HepG2 (cell line): ENCODE measurements around the gene VDAC1. TPM values are rescaled to one million over a fixed set of nuclear protein-coding genes. Genes with fewer than 3 reads are reported as not detected.

Experiments
- CBX1 ChIP-seq: IDR thresholded peaks from one replicate; pipeline ENCODE4 v1.6.1; 2016; ENCODE audit warnings: antibody characterized with exemption, low read depth
- CBX5 ChIP-seq: sonication (generic); formaldehyde crosslinking; IDR thresholded peaks from 2 replicates; pipeline ENCODE4 v1.4.0; 2020; ENCODE audit warnings: missing genetic modification reagents, borderline replicate concordance
- CENPX ChIP-seq: sonication (generic); formaldehyde crosslinking; IDR thresholded peaks from 2 replicates; pipeline ENCODE4 v1.9.0; 2021; ENCODE audit warnings: mild to moderate bottlenecking, missing genetic modification reagents, moderate library complexity
- E2F5 ChIP-seq: sonication (generic); formaldehyde crosslinking; conservative IDR thresholded peaks from 2 replicates; pipeline ENCODE4 v1.4.0; 2020; ENCODE audit warnings: missing genetic modification reagents
- JUN ChIP-seq: sonication (generic); formaldehyde crosslinking; IDR thresholded peaks from 2 replicates; pipeline ENCODE4 v1.4.0; 2020; ENCODE audit warnings: mild to moderate bottlenecking, missing genetic modification reagents
- KDM2A ChIP-seq: sonication (generic); formaldehyde crosslinking; IDR thresholded peaks from 2 replicates; pipeline ENCODE4 v1.4.0; 2020; ENCODE audit warnings: low read depth, missing genetic modification reagents, borderline replicate concordance
- MEIS1 ChIP-seq: sonication (generic); formaldehyde crosslinking; IDR thresholded peaks from 2 replicates; pipeline ENCODE4 v1.9.0; 2021; ENCODE audit warnings: mild to moderate bottlenecking, missing genetic modification reagents, moderate library complexity, borderline replicate concordance
- NR2F2 ChIP-seq: IDR thresholded peaks from 2 replicates; pipeline ENCODE4 v1.6.1; 2012; ENCODE audit warnings: low read depth, inconsistent platforms, borderline replicate concordance
- POGK ChIP-seq: sonication (generic); formaldehyde crosslinking; conservative IDR thresholded peaks from 2 replicates; pipeline ENCODE4 v1.8.0; 2022; ENCODE audit warnings: mild to moderate bottlenecking, moderate library complexity, missing genetic modification reagents
- SNAI1 ChIP-seq: sonication (generic); formaldehyde crosslinking; IDR thresholded peaks from 2 replicates; pipeline ENCODE4 v1.5.0; 2020; ENCODE audit warnings: mild to moderate bottlenecking, missing genetic modification reagents, borderline replicate concordance
- ZBTB4 ChIP-seq: sonication (generic); formaldehyde crosslinking; IDR thresholded peaks from 2 replicates; pipeline ENCODE4 v1.4.0; 2020; ENCODE audit warnings: missing genetic modification reagents, mild to moderate bottlenecking, borderline replicate concordance
- ZIK1 ChIP-seq: sonication (generic); formaldehyde crosslinking; IDR thresholded peaks from 2 replicates; pipeline ENCODE4 v1.5.0; 2020; ENCODE audit warnings: mild to moderate bottlenecking, low read depth, missing genetic modification reagents, borderline replicate concordance
- ZMAT3 ChIP-seq: sonication (generic); formaldehyde crosslinking; conservative IDR thresholded peaks from 2 replicates; pipeline ENCODE4 v1.7.0; 2021; ENCODE audit warnings: missing genetic modification reagents
- ZMAT5 ChIP-seq: sonication (generic); formaldehyde crosslinking; IDR thresholded peaks from 2 replicates; pipeline ENCODE4 v1.5.0; 2020; ENCODE audit warnings: mild to moderate bottlenecking, low read depth, missing genetic modification reagents, borderline replicate concordance
- ZNF33B ChIP-seq: sonication (generic); formaldehyde crosslinking; IDR thresholded peaks from 2 replicates; pipeline ENCODE4 v1.5.1; 2020; ENCODE audit warnings: mild to moderate bottlenecking, missing genetic modification reagents
- ZNF34 ChIP-seq: sonication (generic); formaldehyde crosslinking; IDR thresholded peaks from 2 replicates; pipeline ENCODE4 v1.4.0; 2020; ENCODE audit warnings: mild to moderate bottlenecking, missing genetic modification reagents, borderline replicate concordance
- polyA plus RNA-seq, 8 experiments: library from polyadenylated mRNA; depleted of rRNA in 3 of 8; stranded (reverse) in 7 of 8; unstranded in 1 of 8; fragments of >200 nt; fragmentation: Illumina TruSeq in 4 of 8; extraction: Trizol in 4 of 8; gene quantifications; 2 replicates each; pipeline versions ENCODE4 v1.2.1 to v1.2.3, GENCODE V29; 2011 to 2016; ENCODE audit warnings: low read depth in 4 of 8, missing spikeins in 1 of 8, mixed read lengths in 1 of 8; ENCODE audit not compliant: insufficient read depth in 1 of 8
- total RNA-seq, 5 experiments: library from RNA; depleted of rRNA; stranded (reverse); fragments of >200 nt; fragmentation: Illumina TruSeq; extraction: Trizol; gene quantifications; 2 replicates each; pipeline ENCODE4 v1.2.3, GENCODE V29; 2016; ENCODE audit warnings: low read depth in 1 of 5
- TF ChIP-seq, protein P1 (sequence below): sonication (generic); formaldehyde crosslinking; conservative IDR thresholded peaks from 2 replicates; pipeline ENCODE4 v1.5.0; 2020; ENCODE audit warnings: missing genetic modification reagents
- TF ChIP-seq, protein P2 (sequence below): sonication (generic); formaldehyde crosslinking; IDR thresholded peaks from 2 replicates; pipeline ENCODE4 v1.5.0; 2020; ENCODE audit warnings: mild to moderate bottlenecking, missing genetic modification reagents, borderline replicate concordance

Gene VDAC1
- total and polyA plus RNA-seq, 2 of the 13 experiments (the other 11 are each of a cell fraction or from before 2014, with no cell fraction given), result 112 to 380 TPM

- TF ChIP-seq ZMAT5 (CRISPR knock-in tag), result no peak
- TF ChIP-seq ZBTB4, result no peak
- TF ChIP-seq ZMAT3 (CRISPR knock-in tag), result no peak
- TF ChIP-seq POGK, result 0 out of 2 replicates have a peak, but pooled peaks have one; percentile 17
- peak; percentile 50; the same call in 1 of the 2 replicates for TF ChIP-seq KDM2A (CRISPR knock-in tag)
- TF ChIP-seq CBX5, result 0 out of 2 replicates have a peak, but pooled peaks have one; percentile 42
- TF ChIP-seq ZNF34 (CRISPR knock-in tag), result no peak
- TF ChIP-seq, protein P1, sequence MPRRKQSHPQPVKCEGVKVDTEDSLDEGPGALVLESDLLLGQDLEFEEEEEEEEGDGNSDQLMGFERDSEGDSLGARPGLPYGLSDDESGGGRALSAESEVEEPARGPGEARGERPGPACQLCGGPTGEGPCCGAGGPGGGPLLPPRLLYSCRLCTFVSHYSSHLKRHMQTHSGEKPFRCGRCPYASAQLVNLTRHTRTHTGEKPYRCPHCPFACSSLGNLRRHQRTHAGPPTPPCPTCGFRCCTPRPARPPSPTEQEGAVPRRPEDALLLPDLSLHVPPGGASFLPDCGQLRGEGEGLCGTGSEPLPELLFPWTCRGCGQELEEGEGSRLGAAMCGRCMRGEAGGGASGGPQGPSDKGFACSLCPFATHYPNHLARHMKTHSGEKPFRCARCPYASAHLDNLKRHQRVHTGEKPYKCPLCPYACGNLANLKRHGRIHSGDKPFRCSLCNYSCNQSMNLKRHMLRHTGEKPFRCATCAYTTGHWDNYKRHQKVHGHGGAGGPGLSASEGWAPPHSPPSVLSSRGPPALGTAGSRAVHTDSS, result no peak
- no peak for TF ChIP-seq MEIS1 (CRISPR knock-in tag)
- no peak for TF ChIP-seq CENPX
- no peak for TF ChIP-seq E2F5 (CRISPR knock-in tag)
- TF ChIP-seq ZNF33B (CRISPR knock-in tag), result no peak
- TF ChIP-seq, protein P2, sequence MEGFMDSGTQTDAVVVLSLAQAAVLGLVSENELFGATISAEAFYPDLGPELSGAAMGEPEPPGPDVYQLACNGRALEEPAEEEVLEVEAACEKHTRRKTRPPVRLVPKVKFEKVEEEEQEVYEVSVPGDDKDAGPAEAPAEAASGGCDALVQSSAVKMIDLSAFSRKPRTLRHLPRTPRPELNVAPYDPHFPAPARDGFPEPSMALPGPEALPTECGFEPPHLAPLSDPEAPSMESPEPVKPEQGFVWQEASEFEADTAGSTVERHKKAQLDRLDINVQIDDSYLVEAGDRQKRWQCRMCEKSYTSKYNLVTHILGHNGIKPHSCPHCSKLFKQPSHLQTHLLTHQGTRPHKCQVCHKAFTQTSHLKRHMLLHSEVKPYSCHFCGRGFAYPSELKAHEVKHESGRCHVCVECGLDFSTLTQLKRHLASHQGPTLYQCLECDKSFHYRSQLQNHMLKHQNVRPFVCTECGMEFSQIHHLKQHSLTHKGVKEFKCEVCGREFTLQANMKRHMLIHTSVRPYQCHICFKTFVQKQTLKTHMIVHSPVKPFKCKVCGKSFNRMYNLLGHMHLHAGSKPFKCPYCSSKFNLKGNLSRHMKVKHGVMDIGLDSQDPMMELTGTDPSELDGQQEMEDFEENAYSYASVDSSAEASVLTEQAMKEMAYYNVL (CRISPR knock-in tag), result no peak; the same call in 1 of the 2 replicates
- TF ChIP-seq CBX1, result no peak
- peak; percentile 45; the same call in 1 of the 2 replicates for TF ChIP-seq NR2F2
- TF ChIP-seq JUN (CRISPR knock-in tag), result no peak
- TF ChIP-seq ZIK1 (CRISPR knock-in tag), result no peak
- no peak for TF ChIP-seq SNAI1 (CRISPR knock-in tag)
Measured at GRCh38 chr5:134018154-134018985, 13.6 kb upstream of the VDAC1 start (continued).
